Cerebellar nuclear complex (tissue), 1 donor: Measurements from ENCODE around the gene PSAP.

Experiments used
- DNase-seq, 2 experiments: peaks; one replicate each; lab custom pipeline; 2025; lab: John Stamatoyannopoulos, UW

Gene PSAP

GRCh38 chr10:71766717-71767419 is 84.2 kb downstream of the PSAP start:
- no peak for DNase-seq
